ENCODE measurements around the gene HAPLN2.

The HAPLN2 gene

GRCh38 chr1:156646738-156647211, 27.6 kb downstream of the HAPLN2 start:
- DNase-seq, result no peak

DNA sequence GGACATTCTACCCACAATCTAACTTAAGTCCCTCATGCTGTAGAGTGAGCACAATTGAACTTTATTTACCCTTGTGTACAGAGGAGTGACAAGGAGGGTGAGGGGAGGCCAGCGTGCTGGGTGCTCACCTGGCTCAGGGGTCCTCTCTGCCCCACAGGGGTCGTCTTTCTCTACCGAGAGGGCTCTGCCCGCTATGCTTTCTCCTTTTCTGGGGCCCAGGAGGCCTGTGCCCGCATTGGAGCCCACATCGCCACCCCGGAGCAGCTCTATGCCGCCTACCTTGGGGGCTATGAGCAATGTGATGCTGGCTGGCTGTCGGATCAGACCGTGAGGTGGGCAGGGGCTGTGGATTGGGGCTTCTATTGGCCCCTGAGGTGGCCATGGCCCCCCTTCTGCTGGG, 28.1 kb downstream of the HAPLN2 start:
- DNase-seq, result no peak

DNA sequence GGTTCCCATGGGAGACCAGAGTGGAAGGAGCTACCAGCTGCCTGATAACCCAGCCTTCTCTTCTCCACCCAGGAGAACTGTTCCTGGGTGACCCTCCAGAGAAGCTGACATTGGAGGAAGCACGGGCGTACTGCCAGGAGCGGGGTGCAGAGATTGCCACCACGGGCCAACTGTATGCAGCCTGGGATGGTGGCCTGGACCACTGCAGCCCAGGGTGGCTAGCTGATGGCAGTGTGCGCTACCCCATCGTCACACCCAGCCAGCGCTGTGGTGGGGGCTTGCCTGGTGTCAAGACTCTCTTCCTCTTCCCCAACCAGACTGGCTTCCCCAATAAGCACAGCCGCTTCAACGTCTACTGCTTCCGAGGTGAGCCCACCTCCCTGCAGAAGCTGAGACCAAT, 29.3 kb downstream of the HAPLN2 start:
- DNase-seq, result no peak

DNA sequence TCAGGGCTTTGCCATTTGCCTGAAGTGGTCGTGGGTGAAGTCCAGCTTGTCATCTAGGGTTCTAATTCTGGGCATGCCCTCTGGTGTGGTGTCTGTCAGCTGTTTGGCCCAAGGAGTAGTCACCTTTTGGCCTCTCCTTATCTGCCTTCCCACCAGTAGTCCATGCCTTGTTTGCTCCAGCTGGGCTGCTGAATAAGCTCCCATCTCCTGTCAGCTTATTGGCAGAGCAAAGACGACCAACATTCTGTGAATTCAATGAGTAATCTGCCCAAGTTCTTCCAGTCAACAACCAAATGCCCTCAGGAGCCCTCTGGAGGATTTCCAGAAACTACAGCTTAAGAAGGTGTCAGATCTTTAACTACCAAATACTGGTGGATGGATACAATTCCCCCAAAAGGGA, 29.7 kb downstream of the HAPLN2 start:
- peak; percentile 37 for DNase-seq

DNA sequence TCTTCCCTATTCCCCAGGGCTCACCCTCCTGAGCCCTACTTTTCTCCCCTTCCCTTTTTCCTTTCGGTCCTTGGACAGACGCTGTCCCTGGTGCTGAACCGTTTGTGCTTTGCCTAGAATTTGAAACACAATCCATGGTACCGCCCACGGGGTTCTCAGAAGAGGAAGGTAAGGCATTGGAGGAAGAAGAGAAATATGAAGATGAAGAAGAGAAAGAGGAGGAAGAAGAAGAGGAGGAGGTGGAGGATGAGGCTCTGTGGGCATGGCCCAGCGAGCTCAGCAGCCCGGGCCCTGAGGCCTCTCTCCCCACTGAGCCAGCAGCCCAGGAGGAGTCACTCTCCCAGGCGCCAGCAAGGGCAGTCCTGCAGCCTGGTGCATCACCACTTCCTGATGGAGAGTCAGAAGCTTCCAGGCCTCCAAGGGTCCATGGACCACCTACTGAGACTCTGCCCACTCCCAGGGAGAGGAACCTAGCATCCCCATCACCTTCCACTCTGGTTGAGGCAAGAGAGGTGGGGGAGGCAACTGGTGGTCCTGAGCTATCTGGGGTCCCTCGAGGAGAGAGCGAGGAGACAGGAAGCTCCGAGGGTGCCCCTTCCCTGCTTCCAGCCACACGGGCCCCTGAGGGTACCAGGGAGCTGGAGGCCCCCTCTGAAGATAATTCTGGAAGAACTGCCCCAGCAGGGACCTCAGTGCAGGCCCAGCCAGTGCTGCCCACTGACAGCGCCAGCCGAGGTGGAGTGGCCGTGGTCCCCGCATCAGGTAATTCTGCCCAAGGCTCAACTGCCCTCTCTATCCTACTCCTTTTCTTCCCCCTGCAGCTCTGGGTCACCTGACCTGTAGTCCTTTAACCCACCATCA, 33.1 kb downstream of the HAPLN2 start:
- DNase-seq, result no peak

- no peak for DNase-seq
Measured at GRCh38 chr1:156652992-156653355, 33.8 kb downstream of the HAPLN2 start.

DNA sequence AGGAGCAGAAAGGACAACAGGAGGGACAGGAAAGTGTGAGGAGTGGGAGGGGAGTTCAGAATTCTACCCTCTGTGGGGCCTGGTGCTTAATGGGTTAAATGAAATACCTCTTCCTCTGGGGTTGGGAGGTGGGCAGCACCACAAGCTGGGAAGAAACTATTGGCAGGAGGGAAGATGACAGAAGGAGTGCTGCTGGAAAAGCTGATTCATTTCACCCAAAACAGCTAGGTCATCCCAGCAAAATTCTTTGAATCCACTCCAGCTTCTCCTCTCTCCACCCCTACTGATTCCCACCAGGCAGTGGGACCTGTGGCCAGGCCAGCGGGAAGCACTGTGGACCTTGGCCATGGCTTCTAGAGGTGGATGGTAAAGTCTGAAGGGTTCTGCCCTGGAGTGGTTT, 35.5 kb downstream of the HAPLN2 start:
- DNase-seq, result peak; percentile 53

GRCh38 chr1:156655151-156655903, 36.1 kb downstream of the HAPLN2 start:
- no peak for DNase-seq

DNA sequence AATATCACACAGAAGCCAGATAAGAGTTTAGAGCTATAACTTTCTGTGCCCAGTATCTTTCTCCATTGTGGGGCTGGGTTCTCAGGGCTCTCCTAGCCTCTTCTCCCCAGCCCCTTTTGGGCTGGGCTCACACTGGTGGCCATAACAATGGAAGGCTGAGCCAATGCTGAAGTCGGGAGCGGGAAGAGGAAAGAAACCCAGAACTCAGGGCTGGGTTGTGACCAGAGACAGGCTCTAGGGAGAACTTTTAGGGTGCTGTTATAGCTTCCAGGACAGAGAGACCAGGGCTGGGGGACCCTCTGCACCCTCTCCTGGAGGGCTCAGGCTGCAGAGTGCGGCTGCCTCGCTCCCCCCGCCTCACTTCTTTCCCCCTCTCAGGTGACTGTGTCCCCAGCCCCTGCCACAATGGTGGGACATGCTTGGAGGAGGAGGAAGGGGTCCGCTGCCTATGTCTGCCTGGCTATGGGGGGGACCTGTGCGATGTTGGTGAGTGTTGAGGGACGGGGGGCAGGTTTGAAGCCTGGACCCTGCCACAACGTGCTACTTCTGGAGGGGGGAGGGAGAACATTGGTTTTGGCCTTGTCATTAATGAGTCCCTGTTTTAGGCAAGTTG, 36.8 kb downstream of the HAPLN2 start:
- DNase-seq, result no peak

GRCh38 chr1:156656806-156657740, 37.9 kb downstream of the HAPLN2 start:
- no peak for DNase-seq

- DNase-seq, result no peak
Measured at GRCh38 chr1:156657741-156658319, 38.6 kb downstream of the HAPLN2 start.

GRCh38 chr1:156658496-156658895, 39.3 kb downstream of the HAPLN2 start:
- no peak for DNase-seq

- DNase-seq, result no peak
Measured at GRCh38 chr1:156658945-156659574, 39.8 kb downstream of the HAPLN2 start.

DNA sequence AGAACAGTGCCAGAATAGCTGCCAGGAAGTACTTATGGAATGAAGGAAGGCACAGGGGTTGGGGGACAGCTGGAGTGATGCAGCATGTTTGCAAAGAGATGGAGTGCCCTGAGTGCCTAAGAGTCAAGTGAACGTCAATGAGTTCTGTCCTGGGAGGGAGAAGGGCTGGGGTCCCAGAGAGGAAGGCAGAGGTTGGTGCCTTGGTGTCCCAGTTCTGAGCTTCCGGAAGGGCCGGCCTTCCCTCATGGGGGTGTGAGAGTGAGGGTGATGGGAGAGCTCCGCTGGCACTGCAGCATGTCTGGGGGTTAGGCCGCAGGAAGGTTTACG, 40.4 kb downstream of the HAPLN2 start:
- no peak for DNase-seq

DNA sequence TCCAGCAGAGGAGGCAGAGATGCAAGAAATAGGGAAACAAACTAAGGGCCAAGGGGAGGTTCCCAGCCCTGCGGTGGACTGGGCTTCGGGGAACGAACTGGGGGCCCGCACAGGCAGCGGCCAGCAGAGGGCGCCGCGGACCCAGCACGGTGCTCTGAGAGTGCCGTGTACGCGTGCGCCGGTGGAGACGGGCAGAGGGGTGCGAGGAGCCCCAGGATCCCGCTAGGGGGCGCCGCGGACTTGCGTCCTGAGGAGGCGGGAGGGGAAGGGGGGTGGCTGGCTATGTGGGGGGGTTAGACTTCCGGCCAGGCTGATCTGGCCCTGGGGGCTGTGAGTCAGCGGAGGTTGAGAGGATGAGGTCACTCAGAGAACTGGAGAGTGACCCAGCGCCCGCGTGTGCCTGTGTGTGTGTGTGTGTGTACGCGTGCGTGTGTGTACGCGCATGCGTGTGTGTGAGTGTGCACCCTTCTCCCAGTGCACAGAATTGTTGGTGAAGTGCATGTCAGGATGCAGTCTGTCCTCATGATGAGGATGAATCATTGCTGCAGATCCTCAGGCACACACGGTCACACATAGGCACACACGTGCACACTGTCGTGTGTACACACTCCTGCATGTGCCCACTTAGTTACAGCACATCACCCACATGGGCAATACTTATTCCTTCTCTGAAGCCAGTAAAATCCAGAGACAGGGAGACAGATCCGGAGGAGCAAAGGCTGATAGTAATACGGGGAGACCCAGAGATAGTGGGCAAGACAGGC, 41.0 kb downstream of the HAPLN2 start:
- DNase-seq, result peak; percentile 70

DNA sequence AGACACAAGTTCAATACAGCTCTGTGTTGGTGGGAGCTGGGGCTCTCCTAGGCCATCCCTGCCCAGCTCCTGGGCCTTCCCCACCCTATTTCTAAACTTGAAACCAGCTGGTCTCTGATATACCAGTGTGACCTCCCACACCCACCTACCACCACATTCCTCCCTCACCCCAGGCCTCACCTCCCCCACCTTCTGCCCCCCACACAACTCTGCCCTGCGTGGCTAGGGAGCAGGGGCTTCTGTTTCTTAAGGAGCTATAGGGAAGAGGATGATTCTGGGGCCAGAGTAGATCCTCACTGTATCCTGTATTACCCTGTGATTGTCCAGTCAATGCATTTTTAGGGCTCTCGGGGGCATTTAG, 41.5 kb downstream of the HAPLN2 start:
- no peak for DNase-seq

DNA sequence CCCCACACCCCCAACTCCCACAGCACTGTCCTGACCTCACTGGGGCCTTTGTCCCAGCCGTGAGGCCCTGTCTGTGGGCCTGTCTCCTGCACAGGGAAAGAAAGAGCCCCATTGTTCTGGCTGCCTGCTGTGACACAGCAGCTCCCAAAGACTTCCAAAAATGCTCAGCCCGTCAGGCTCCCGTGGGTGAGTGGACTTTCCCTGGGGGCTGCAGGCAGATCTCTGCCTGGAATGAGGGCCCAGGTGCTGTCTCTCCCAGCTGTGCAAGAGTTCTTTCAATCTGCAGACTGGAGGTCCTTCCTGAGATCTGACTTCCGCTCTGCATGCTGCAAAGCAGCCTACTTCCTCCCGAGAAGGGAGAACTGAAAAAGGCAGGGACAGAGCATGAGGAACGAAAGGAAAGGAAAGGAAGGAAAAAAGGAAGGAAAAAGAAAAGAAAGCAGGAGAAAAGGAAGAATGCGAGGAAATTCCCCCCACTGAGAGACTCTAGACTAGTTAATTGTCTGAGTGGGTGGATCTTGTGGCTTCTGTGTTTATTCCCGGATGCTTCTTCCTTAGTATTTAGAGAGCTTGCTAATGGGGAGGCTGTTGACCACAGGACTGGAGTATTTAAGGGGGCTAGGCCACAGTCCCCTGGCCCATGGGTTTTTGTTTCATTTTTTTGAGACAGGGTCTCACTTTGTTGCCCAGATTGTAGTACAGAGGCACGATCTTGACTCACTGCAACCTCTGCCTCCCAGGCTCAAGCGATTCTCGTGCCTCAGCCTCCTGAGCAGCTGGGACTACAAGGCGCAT, 43.0 kb downstream of the HAPLN2 start:
- no peak for DNase-seq

DNA sequence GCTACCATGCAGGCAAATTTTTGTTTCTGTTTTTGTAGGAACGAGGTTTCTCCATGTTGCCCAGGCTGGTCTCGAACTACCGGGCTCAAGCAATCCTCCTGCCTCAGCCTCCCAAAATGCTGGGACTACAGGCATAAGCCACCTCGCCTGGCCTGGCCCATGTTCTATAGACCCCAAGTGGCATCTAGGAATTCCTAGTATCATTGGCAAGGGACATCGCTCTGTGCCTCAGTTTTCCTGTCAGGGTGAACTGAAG, 43.5 kb downstream of the HAPLN2 start:
- DNase-seq, result no peak

GRCh38 chr1:156663178-156663577, 44.0 kb downstream of the HAPLN2 start:
- no peak for DNase-seq

DNA sequence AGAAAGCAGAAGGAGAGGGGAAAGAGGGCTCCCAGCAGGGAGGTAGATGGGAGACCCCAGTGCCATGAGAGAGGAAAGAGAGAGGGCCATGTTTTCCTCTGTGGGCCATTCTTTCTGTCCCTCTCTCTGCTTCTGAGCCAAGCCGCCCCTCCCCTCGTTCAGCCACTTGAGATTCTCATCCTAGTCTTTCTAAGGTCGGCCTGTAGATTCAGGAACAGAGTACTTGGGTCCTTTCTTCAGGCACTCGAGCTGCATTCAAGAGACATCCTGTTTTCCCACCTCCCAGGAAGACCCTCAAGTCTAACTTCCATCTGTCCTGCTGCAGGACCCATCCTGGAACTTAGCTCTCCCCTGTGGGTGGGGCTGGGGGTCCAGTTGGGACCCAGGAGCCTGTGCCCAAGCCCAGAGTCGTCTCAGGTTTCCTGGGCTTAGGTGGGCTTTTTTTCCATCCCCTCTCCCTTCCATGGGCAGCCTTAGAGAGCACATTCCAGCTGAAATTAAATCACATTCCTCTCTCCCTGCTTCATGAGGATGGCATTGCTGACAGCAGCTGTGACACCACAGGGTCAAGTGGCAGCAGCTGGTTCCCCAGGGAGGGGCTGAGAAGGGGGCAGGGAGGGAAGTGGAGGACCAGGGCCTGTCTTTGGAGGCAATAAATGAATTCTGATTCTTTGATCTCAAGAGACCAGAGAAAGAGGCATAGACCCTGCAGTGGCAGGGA, 45.0 kb downstream of the HAPLN2 start:
- DNase-seq, result no peak

All from NCI-H446 treated with DMSO at 0.1 percent for 48 hours (cell line).